Esophagus muscularis mucosa (tissue), 4 donors: Measurements from ENCODE around the gene PLEK2.

ENCODE experiments used
- CTCF ChIP-seq, 3 experiments: fragments of 200-600 bp in 2 of 3; fragments of 450-650 bp in 1 of 3; sonication (generic) in 2 of 3; IDR thresholded peaks; one replicate each; pipeline ENCODE4 v1.5.1; 2017 to 2019; ENCODE audit warnings: antibody characterized with exemption in 3 of 3, mild to moderate bottlenecking in 2 of 3, moderate library complexity in 1 of 3
- EP300 ChIP-seq: sonication (generic); formaldehyde crosslinking; IDR thresholded peaks from one replicate; pipeline ENCODE4 v1.6.1; 2017; ENCODE audit warnings: antibody characterized with exemption
- POLR2A ChIP-seq: fragments of 450-650 bp; IDR thresholded peaks from one replicate; pipeline ENCODE4 v1.6.1; 2017; ENCODE audit warnings: antibody characterized with exemption, moderate library complexity, mild to moderate bottlenecking, low read depth
- POLR2AphosphoS5 ChIP-seq, 2 donors: sonication (generic); formaldehyde crosslinking; IDR thresholded peaks; one replicate each; pipeline ENCODE4 v1.6.1; 2017; ENCODE audit warnings: antibody characterized with exemption in 2 of 2

DNA sequence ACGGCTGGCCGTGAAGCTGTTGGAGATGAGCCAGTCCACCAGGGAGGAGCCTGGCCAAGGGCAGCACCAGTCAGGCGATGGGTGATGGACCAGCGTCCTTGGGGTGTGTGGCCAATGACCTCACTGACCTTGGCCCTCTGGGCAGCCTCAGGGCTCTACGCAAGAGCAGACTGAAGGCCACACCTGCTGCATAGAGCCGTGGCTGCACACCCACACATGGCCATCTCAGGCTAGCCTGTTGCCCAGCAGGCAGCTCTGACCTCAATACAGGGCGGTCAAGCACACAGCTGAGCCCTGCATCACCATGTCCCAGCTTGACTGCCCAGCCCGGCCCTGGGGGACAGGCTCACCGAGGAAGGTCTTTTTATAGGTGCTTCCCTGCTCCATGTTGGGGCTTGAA, 19.2 kb downstream of the PLEK2 start:
- TF ChIP-seq POLR2AphosphoS5 (IDR thresholded peaks at IDR 0.05) (no peak), CTCF (IDR thresholded peaks at IDR 0.05) (no peak), POLR2A (no peak), EP300 (no peak)
